Measurements from ENCODE around the gene GRK3.

- TF ChIP-seq L3MBTL2 (conservative IDR thresholded peaks at IDR 0.05), result no peak
- TF ChIP-seq SP1 (IDR thresholded peaks at IDR 0.05), result no peak
- TF ChIP-seq NFRKB (IDR thresholded peaks at IDR 0.05), result no peak
- TF ChIP-seq BHLHE40 (IDR thresholded peaks at IDR 0.05; ENCODE audit: borderline replicate concordance), result no peak
Measured at GRCh38 chr22:25774575-25775026, 210.1 kb downstream of the GRK3 start.
